ENCODE results near the gene WFS1.

The WFS1 gene

DNA sequence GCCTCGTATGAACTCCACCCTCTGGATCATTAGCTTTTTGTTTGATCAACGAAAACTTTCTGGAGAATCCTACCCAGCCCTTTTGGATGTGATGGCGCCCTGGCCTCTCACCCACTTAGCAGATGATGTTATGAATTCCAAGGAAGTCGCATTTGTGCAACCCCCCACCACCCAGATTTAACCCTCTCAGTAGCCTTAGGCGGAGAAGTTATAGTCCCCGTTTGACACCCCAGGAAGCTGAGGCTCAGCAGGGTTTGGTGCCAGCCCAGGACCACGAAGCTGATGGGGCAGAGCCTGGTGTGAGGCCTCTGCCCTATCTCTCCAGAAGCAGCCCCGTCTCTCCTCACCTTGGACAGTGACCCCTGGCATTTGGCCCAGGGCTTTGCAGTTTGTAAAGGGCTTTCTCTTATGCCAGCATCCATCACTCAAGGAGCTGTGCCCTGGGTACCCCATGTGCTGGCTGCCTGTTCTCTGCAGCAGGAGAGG is 1.0 kb downstream of the WFS1 start:
- Histone ChIP-seq H3K9me3 (no peaks in the 10 kb centered on the region), H3K4me1 (ENCODE audit: control insufficient read depth in 1 of 2, insufficient read depth in 1 of 2, low read depth in 1 of 2, low read length in 1 of 2) (no peaks in the 10 kb centered on the region), H3K27ac (no peak overlapping the region), H3K36me3 (no peaks in the 10 kb centered on the region), H3K4me3 (ENCODE audit: low read depth in 1 of 2, low read length in 1 of 2) (no peak overlapping the region), H3K27me3 (peaks cover 80% of the 10 kb centered on the region)
- TF ChIP-seq, protein P1, sequence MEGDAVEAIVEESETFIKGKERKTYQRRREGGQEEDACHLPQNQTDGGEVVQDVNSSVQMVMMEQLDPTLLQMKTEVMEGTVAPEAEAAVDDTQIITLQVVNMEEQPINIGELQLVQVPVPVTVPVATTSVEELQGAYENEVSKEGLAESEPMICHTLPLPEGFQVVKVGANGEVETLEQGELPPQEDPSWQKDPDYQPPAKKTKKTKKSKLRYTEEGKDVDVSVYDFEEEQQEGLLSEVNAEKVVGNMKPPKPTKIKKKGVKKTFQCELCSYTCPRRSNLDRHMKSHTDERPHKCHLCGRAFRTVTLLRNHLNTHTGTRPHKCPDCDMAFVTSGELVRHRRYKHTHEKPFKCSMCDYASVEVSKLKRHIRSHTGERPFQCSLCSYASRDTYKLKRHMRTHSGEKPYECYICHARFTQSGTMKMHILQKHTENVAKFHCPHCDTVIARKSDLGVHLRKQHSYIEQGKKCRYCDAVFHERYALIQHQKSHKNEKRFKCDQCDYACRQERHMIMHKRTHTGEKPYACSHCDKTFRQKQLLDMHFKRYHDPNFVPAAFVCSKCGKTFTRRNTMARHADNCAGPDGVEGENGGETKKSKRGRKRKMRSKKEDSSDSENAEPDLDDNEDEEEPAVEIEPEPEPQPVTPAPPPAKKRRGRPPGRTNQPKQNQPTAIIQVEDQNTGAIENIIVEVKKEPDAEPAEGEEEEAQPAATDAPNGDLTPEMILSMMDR (IDR thresholded peaks at IDR 0.05), result no peak

DNA sequence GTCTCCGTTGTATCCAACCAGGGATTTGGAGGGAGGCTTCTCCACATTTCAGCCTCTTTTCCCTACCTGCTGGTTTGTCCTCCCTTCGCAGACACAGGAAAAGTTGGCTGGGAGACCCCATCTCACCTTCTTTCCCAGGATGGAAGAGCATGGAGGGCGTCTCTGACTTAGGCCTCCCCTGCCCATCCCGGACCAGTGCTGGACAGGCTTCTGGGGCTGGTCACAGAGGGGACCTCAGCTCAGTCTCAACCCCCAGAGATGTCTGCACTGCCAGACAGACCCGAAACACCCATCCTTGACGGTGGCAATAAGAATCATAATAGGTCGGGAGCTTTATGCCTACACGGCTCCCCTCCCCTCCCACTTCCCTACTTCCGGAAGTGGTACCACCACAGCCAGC is 1.6 kb downstream of the WFS1 start:
- no peak overlapping the region for H3K27ac ChIP-seq
- TF ChIP-seq, protein P1 (IDR thresholded peaks at IDR 0.05), result no peak
- no peaks in the 10 kb centered on the region for H3K4me1 ChIP-seq (ENCODE audit: control insufficient read depth in 1 of 2, insufficient read depth in 1 of 2, low read depth in 1 of 2, low read length in 1 of 2)

GRCh38 chr4:6271701-6272465 is 2.2 kb downstream of the WFS1 start:
- TF ChIP-seq, protein P1 (IDR thresholded peaks at IDR 0.05), result no peak
- no peak overlapping the region for H3K4me3 ChIP-seq (ENCODE audit: low read depth in 1 of 2, low read length in 1 of 2)
- no peaks in the 10 kb centered on the region for H3K4me1 ChIP-seq (ENCODE audit: control insufficient read depth in 1 of 2, insufficient read depth in 1 of 2, low read depth in 1 of 2, low read length in 1 of 2)
- H3K27ac ChIP-seq, result no peak overlapping the region
- no peaks in the 10 kb centered on the region for H3K9me3 ChIP-seq
- peaks cover 68% of the 10 kb centered on the region for H3K27me3 ChIP-seq
- H3K36me3 ChIP-seq, result no peaks in the 10 kb centered on the region

More for the DNA sequence above, 1.6 kb downstream of the WFS1 start:
- Histone ChIP-seq H3K9me3 (no peaks in the 10 kb centered on the region), H3K36me3 (no peaks in the 10 kb centered on the region), H3K27me3 (peaks cover 75% of the 10 kb centered on the region), H3K4me3 (ENCODE audit: low read depth in 1 of 2, low read length in 1 of 2) (no peak overlapping the region)

GRCh38 chr4:6272863-6273660 is 3.4 kb downstream of the WFS1 start:
- Histone ChIP-seq H3K36me3 (no peaks in the 10 kb centered on the region), H3K27ac (no peak overlapping the region), H3K4me3 (ENCODE audit: low read depth in 1 of 2, low read length in 1 of 2) (no peak overlapping the region), H3K4me1 (ENCODE audit: control insufficient read depth in 1 of 2, insufficient read depth in 1 of 2, low read depth in 1 of 2, low read length in 1 of 2) (no peaks in the 10 kb centered on the region), H3K27me3 (peaks cover 56% of the 10 kb centered on the region), H3K9me3 (no peaks in the 10 kb centered on the region)
- TF ChIP-seq, protein P1 (IDR thresholded peaks at IDR 0.05), result no peak

DNA sequence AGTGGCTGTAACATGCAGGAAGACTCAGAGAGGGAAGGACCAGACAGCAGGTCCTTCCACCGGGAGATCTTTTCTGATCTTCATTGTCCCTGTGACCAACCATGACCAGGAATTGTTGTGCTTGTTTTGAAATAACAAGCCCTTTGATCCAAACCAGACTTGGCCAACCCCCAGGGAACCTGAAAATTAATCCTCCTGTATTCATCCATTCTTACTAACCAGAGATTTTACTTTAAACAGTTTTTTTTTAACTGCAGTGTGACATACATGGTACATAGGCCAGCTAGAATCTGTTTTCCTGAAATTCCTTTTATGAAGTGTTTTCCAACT is 4.0 kb downstream of the WFS1 start:
- TF ChIP-seq, protein P1 (IDR thresholded peaks at IDR 0.05), result no peak
- H3K27ac ChIP-seq, result no peak overlapping the region

More for the DNA sequence above, 4.0 kb downstream of the WFS1 start:
- Histone ChIP-seq H3K27me3 (peaks cover 56% of the 10 kb centered on the region), H3K36me3 (no peaks in the 10 kb centered on the region), H3K4me1 (ENCODE audit: control insufficient read depth in 1 of 2, insufficient read depth in 1 of 2, low read depth in 1 of 2, low read length in 1 of 2) (no peaks in the 10 kb centered on the region), H3K9me3 (no peaks in the 10 kb centered on the region), H3K4me3 (ENCODE audit: low read depth in 1 of 2, low read length in 1 of 2) (no peak overlapping the region)
